Adrenal gland (tissue), 5 donors: ENCODE results near the gene SP110.

Source experiments
- POLR2A ChIP-seq, 2 donors: fragments of 450-650 bp; IDR thresholded peaks; one replicate each; pipeline ENCODE4 v1.6.1; 2017; ENCODE audit warnings: antibody characterized with exemption in 2 of 2, mild to moderate bottlenecking in 2 of 2, moderate library complexity in 1 of 2
- TF ChIP-seq, protein P1 (sequence below), 6 experiments: fragments of 450-650 bp in 4 of 6; fragments of 200-600 bp in 2 of 6; sonication (generic) in 1 of 6; IDR thresholded peaks; 1 replicate in 5 of 6; 2 replicates in 1 of 6; pipeline versions ENCODE4 v1.5.1 to v1.8.0; 2016 to 2021; ENCODE audit warnings: antibody characterized with exemption in 6 of 6, mild to moderate bottlenecking in 2 of 6, moderate library complexity in 1 of 6
- donor health status: DM: no; HTN: no; CAD: no.

DNA sequence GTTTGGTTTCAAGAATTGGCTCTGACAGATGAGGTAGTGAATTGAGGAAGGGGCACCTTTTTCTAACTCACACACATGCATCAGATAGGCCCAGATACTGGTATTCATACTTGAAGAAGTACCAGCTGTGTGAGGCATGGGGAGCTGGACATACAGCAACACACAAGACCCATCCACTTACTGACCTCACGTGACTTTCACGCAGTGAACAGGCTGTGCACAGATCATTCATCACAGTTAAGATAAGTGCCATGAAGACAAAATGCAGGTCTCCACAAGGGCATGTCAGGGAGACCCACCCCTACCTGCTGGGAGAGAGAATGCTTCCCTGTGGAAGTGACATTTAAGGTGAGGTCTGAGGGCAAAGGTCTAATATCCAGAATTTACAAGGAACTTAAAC lies 38.6 kb downstream of the SP110 start:
- TF ChIP-seq, protein P1, sequence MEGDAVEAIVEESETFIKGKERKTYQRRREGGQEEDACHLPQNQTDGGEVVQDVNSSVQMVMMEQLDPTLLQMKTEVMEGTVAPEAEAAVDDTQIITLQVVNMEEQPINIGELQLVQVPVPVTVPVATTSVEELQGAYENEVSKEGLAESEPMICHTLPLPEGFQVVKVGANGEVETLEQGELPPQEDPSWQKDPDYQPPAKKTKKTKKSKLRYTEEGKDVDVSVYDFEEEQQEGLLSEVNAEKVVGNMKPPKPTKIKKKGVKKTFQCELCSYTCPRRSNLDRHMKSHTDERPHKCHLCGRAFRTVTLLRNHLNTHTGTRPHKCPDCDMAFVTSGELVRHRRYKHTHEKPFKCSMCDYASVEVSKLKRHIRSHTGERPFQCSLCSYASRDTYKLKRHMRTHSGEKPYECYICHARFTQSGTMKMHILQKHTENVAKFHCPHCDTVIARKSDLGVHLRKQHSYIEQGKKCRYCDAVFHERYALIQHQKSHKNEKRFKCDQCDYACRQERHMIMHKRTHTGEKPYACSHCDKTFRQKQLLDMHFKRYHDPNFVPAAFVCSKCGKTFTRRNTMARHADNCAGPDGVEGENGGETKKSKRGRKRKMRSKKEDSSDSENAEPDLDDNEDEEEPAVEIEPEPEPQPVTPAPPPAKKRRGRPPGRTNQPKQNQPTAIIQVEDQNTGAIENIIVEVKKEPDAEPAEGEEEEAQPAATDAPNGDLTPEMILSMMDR (IDR thresholded peaks at IDR 0.05) = no peak
- no peak for TF ChIP-seq POLR2A (IDR thresholded peaks at IDR 0.05)
